ENCODE measurements around the gene ZP1. TPM values are rescaled to one million over a fixed set of nuclear protein-coding genes. Genes with fewer than 3 reads are reported as not detected.

The ZP1 gene
- total and polyA plus RNA-seq, 2 of the 4 experiments (the other 2 are of a cell fraction): 0.18 to 1.6 TPM

GRCh38 chr11:60880643-60881282, 13.4 kb downstream of the ZP1 start:
- Histone ChIP-seq H3K56ac (ENCODE audit: extremely low read depth, insufficient read depth, low read length) (no peak overlapping the region), H4K20me1 (ENCODE audit: insufficient read depth, low read length) (no peaks in the 10 kb centered on the region), H2AK9ac (replicated peaks; ENCODE audit: low read depth, low read length, poor library complexity) (no peak overlapping the region), H2BK20ac (ENCODE audit: low read depth, low read length) (no peak overlapping the region), H3K9me3 (ENCODE audit: control insufficient read depth, insufficient read depth, low read length) (no peaks in the 10 kb centered on the region), H4K5ac (ENCODE audit: low read depth, low read length) (no peak overlapping the region), H2BK5ac (ENCODE audit: low read depth, low read length, poor library complexity, severe bottlenecking) (no peak overlapping the region), H3K27ac (ENCODE audit: insufficient read depth, low read length) (no peak overlapping the region), H3K4me1 (ENCODE audit: control insufficient read depth, insufficient read depth, low read length) (no peaks in the 10 kb centered on the region), H3K27me3 (ENCODE audit: control insufficient read depth, insufficient read depth, low read length) (no peaks in the 10 kb centered on the region), H3K14ac (replicated peaks; ENCODE audit: low read depth, low read length) (no peak overlapping the region), H4K8ac (ENCODE audit: low read depth in 2 of 2, low read length in 2 of 2) (no peak overlapping the region), H3K9me1 (ENCODE audit: insufficient read depth, low read length) (no peaks in the 10 kb centered on the region), H2AFZ (replicated peaks; ENCODE audit: low read length, poor library complexity) (no peak overlapping the region), H2BK120ac (ENCODE audit: low read depth, low read length) (no peak overlapping the region), H3K79me1 (ENCODE audit: low read depth in 1 of 2, low read length in 2 of 2) (no peaks in the 10 kb centered on the region), H3K23ac (ENCODE audit: low read depth, low read length) (no peak overlapping the region), H3K18ac (ENCODE audit: low read depth, low read length) (no peak overlapping the region), H3K36me3 (ENCODE audit: control insufficient read depth, insufficient read depth, low read length) (0 out of 2 replicates have a peak, but pooled peaks cover 2% of the 10 kb centered on the region), H3K9ac (ENCODE audit: low read depth, low read length) (no peak overlapping the region), H3K4ac (ENCODE audit: low read depth, low read length) (no peak overlapping the region), H3K4me2 (ENCODE audit: low read depth, low read length) (no peak overlapping the region), H2BK15ac (ENCODE audit: low read depth, low read length) (no peak overlapping the region), H2AK5ac (ENCODE audit: low read depth, low read length) (no peak overlapping the region), H3K4me3 (ENCODE audit: insufficient read depth, low read depth, low read length) (no peak overlapping the region), H4K91ac (ENCODE audit: insufficient read depth, low read depth, low read length) (no peak overlapping the region)
- DNase-seq: no peak
- CTCF ChIA-PET: no interaction called here
- in situ Hi-C loops (cut with MboI; ENCODE audit: low sequenced_read_pairs): no loop called here
- WGBS, 2 experiments (ENCODE audit: extremely low coverage in 2 of 2, insufficient read length in 1 of 2): 90% methylated on average over 5 of the region's 8 CpGs; no CpG with 5 or more reads in 1 of the 2 experiments
- ATAC-seq (ENCODE audit: low read depth): no peak
- dilution Hi-C loops (cut with HindIII; ENCODE audit: low sequenced_read_pairs, unreplicated experiment): no loop called here
- TF ChIP-seq RFX5 (IDR thresholded peaks at IDR 0.05; ENCODE audit: low read depth, low read length) (no peak), MXI1 (IDR thresholded peaks at IDR 0.05; ENCODE audit: borderline replicate concordance, low read depth, low read length) (no peak)
- intact Hi-C loops (cut with micrococcal nuclease): no loop called here
- no TSS peak for BruUV-seq (replicated peaks)
- POLR2A ChIA-PET (ENCODE audit: unreplicated experiment): no interaction called here
